ENCODE measurements around the gene PTPN5.

DNA sequence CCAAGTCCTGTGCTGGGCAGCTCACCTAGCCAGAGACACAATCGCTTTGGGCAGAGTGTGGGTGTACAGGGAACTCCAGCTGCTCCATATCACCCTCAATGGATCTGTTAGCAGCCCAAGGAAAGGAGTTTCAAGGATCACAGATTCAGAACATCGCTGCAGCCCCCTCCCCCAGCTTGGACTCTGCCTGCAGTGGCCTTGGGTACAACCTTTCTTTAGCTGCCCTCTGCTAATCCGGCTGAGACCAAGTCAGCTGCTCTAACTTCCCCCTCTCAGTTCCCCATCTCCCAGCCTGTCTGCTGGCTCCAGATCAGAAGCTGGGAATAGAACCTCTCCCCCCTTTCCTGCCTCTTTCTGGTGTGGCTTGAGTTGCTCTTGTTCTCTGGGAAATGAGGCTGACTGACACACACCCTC is 91.7 kb downstream of the PTPN5 start:
- TF ChIP-seq CTCF (IDR thresholded peaks at IDR 0.05 in 2 of 3, conservative IDR thresholded peaks at IDR 0.05 in 1 of 3; ENCODE audit: borderline replicate concordance in 1 of 3, insufficient read depth in 1 of 3, low read depth in 2 of 3, low read length in 2 of 3) (no peak), POLR2A (IDR thresholded peaks at IDR 0.05; ENCODE audit: borderline replicate concordance, extremely low read depth, insufficient read depth, insufficient read length) (no peak), MAX (IDR thresholded peaks at IDR 0.05) (no peak), REST (IDR thresholded peaks at IDR 0.05; ENCODE audit: low read depth) (no peak), YY1 (IDR thresholded peaks at IDR 0.05; ENCODE audit: extremely low read depth, insufficient replicate concordance, low read depth, low read length) (no peak), ZNF274 (IDR thresholded peaks at IDR 0.05; ENCODE audit: low read depth, low read length) (no peak), RAD21 (IDR thresholded peaks at IDR 0.05; ENCODE audit: low read depth) (no peak), SP1 (IDR thresholded peaks at IDR 0.05; ENCODE audit: low read depth) (no peak), JUND (IDR thresholded peaks at IDR 0.05) (no peak), POLR2AphosphoS5 (IDR thresholded peaks at IDR 0.05; ENCODE audit: low read depth, low read length) (no peak), EZH2phosphoT487 (IDR thresholded peaks at IDR 0.05; ENCODE audit: borderline replicate concordance) (no peak)
- TF ChIP-seq, protein P1, sequence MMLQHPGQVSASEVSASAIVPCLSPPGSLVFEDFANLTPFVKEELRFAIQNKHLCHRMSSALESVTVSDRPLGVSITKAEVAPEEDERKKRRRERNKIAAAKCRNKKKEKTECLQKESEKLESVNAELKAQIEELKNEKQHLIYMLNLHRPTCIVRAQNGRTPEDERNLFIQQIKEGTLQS (IDR thresholded peaks at IDR 0.05), result no peak
